Mucosa of descending colon (tissue), 3 donors: Measurements from ENCODE around the gene FMNL3. TPM values are rescaled to one million over a fixed set of nuclear protein-coding genes. Genes with fewer than 3 reads are reported as not detected.

Experiments used
- ATAC-seq: fragments of 200-7000 bp; cut with Tn5 transposase; one replicate; pipeline ENCODE4 v1.9.1; 2020; ENCODE audit warnings: mild to moderate bottlenecking, moderate library complexity
- DNase-seq, 3 donors: peaks; one replicate each; pipeline ENCODE4 v3.0.0-alpha.2; 2020
- H3K36me3 ChIP-seq: fragments of 200-600 bp; one replicate; pipeline ENCODE4 v1.8.0; 2021; ENCODE audit warnings: low read depth, mild to moderate bottlenecking
- H3K4me1 ChIP-seq: fragments of 200-600 bp; one replicate; pipeline ENCODE4 v1.8.0; 2021; ENCODE audit warnings: low read depth, mild to moderate bottlenecking
- H3K4me3 ChIP-seq: fragments of 200-600 bp; one replicate; pipeline ENCODE4 v1.8.0; 2021; ENCODE audit warnings: mild to moderate bottlenecking
- H3K9me3 ChIP-seq: fragments of 200-600 bp; one replicate; pipeline ENCODE4 v1.8.0; 2021; ENCODE audit warnings: mild to moderate bottlenecking
- intact Hi-C, 2 donors: fragments of 100-400 bp; cut with DNase I in 1 of 2; cut with micrococcal nuclease in 1 of 2; formaldehyde crosslinking; loops; one replicate each; pipeline versions ENCODE4 v1.11.0 to v1.11.1; 2022; cut with DNase I, micrococcal nuclease
- total RNA-seq, 3 donors: library from RNA; stranded (reverse); fragmentation: NEBNext Ultra II Directional in 2 of 3; extraction: Animal tissue kit (Norgen Biotek cat#: 25700) in 2 of 3; gene quantifications; one replicate each; pipeline versions ENCODE4 v1.2.1 to v1.2.4, GENCODE V29; 2021 to 2023
- TF ChIP-seq, protein P1 (sequence below): fragments of 200-600 bp; IDR thresholded peaks from one replicate; pipeline ENCODE4 v1.8.0; 2022; ENCODE audit warnings: antibody characterized with exemption, mild to moderate bottlenecking
- donor health status: DM: no; HTN: no; CAD: no; lungs with moderate emphysema.
- donor health status: DM: no; HTN: no; CAD: no.
- donor health status: DM: no; HTN: yes; CAD: no.

FMNL3 gene
- total RNA-seq, 3 donors from 2014 or later: 4.2 to 13.4 (median 7.1) TPM

GRCh38 chr12:49635036-49635435 lies 72.2 kb downstream of the FMNL3 start:
- Histone ChIP-seq H3K9me3 (no peaks in the 10 kb centered on the region), H3K4me1 (no peaks in the 10 kb centered on the region), H3K4me3 (no peak overlapping the region), H3K36me3 (no peaks in the 10 kb centered on the region)
- TF ChIP-seq, protein P1, sequence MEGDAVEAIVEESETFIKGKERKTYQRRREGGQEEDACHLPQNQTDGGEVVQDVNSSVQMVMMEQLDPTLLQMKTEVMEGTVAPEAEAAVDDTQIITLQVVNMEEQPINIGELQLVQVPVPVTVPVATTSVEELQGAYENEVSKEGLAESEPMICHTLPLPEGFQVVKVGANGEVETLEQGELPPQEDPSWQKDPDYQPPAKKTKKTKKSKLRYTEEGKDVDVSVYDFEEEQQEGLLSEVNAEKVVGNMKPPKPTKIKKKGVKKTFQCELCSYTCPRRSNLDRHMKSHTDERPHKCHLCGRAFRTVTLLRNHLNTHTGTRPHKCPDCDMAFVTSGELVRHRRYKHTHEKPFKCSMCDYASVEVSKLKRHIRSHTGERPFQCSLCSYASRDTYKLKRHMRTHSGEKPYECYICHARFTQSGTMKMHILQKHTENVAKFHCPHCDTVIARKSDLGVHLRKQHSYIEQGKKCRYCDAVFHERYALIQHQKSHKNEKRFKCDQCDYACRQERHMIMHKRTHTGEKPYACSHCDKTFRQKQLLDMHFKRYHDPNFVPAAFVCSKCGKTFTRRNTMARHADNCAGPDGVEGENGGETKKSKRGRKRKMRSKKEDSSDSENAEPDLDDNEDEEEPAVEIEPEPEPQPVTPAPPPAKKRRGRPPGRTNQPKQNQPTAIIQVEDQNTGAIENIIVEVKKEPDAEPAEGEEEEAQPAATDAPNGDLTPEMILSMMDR: no peak
- DNase-seq (no peak), ATAC-seq (no peak)
- intact Hi-C loops: no loop called here

DNA sequence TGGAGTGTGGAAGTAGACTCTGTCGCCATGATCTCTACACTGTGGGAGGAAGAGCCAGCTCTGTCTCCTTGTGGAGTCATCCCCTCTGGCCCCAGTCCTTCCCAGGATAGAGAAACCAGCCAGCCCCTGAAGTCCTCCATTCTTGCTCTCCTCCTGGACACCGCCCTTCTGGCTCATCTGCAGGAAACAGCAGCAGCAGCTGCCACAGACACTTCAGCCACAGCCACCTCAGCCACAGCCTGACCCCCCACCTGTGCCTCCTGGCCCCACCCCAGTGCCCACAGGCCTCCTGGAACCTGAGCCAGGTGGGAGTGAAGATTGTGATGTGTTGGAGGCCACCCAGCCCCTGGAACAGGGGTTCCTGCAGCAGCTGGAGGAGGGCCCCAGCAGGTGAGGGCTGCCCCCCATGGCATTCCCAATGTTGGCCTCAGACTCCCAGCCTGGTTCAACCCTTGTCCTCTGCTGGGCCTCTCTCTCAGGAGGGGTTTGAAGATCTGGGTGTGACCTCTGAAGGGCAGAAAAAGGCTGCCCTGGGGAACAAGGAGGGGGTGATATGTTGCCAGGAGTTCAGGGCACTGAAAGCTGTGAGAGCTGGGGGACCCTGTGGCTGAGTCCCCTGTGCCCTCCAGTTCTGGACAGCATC lies 73.4 kb downstream of the FMNL3 start:
- no peaks in the 10 kb centered on the region for H3K36me3 ChIP-seq
- no peaks in the 10 kb centered on the region for H3K4me1 ChIP-seq
- H3K4me3 ChIP-seq: no peak overlapping the region
- H3K9me3 ChIP-seq: no peaks in the 10 kb centered on the region
- TF ChIP-seq, protein P1: no peak
- DNase-seq (no peak), ATAC-seq (no peak)
- intact Hi-C loops: no loop called here

GRCh38 chr12:49632986-49633702 lies 74.1 kb downstream of the FMNL3 start:
- TF ChIP-seq, protein P1: no peak
- no peak overlapping the region for H3K4me3 ChIP-seq
- ATAC-seq (no peak), DNase-seq (no peak)
- no peaks in the 10 kb centered on the region for H3K4me1 ChIP-seq
- intact Hi-C loops: no loop called here
- H3K9me3 ChIP-seq: no peaks in the 10 kb centered on the region
- no peaks in the 10 kb centered on the region for H3K36me3 ChIP-seq

DNA sequence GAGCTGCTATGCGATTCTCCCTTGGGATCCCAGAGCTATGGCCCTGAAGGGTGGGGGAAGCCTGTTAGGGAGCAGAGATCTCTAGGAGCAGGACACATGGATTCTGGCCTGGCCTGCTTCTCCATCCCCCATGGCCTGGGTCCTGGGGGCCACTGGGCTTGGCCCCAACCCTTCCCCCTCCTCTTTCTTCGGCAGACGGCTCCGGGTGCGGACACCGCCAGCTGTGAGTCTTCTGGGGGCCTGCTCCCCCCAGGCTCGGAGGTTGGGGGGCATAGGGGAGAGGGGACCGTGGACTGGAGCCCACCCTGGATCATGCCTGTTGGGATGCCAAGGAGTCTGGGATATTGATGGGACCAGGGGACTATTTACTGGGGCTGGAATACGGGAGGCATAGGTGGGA lies 74.8 kb downstream of the FMNL3 start:
- DNase-seq: no peak
- intact Hi-C loops: no loop called here
- no peaks in the 10 kb centered on the region for H3K36me3 ChIP-seq

GRCh38 chr12:49631336-49631907 lies 75.8 kb downstream of the FMNL3 start:
- no peaks in the 10 kb centered on the region for H3K9me3 ChIP-seq
- ATAC-seq: no peak
- no peak for DNase-seq
- no peak overlapping the region for H3K4me3 ChIP-seq
- no peaks in the 10 kb centered on the region for H3K4me1 ChIP-seq
- intact Hi-C loops: no loop called here
- no peaks in the 10 kb centered on the region for H3K36me3 ChIP-seq
- TF ChIP-seq, protein P1: no peak

More for the DNA sequence above, 74.8 kb downstream of the FMNL3 start:
- ATAC-seq: no peak
- TF ChIP-seq, protein P1: no peak
- Histone ChIP-seq H3K4me1 (no peaks in the 10 kb centered on the region), H3K9me3 (no peaks in the 10 kb centered on the region), H3K4me3 (no peak overlapping the region)
